GM08714 (cell line): ENCODE results near the gene RANBP10.

Experiments used
- H3K4me3 ChIP-seq: fragments of 200-500 bp; sonication (Bioruptor generic); 2 replicates; pipeline ENCODE4 v1.5.1; 2014; ENCODE audit warnings: mild to moderate bottlenecking, low read length, inconsistent platforms
- ZNF274 ChIP-seq: IDR thresholded peaks from 2 replicates; pipeline ENCODE4 v1.6.1; 2012; ENCODE audit warnings: mild to moderate bottlenecking, low read depth, low read length

RANBP10 gene

DNA sequence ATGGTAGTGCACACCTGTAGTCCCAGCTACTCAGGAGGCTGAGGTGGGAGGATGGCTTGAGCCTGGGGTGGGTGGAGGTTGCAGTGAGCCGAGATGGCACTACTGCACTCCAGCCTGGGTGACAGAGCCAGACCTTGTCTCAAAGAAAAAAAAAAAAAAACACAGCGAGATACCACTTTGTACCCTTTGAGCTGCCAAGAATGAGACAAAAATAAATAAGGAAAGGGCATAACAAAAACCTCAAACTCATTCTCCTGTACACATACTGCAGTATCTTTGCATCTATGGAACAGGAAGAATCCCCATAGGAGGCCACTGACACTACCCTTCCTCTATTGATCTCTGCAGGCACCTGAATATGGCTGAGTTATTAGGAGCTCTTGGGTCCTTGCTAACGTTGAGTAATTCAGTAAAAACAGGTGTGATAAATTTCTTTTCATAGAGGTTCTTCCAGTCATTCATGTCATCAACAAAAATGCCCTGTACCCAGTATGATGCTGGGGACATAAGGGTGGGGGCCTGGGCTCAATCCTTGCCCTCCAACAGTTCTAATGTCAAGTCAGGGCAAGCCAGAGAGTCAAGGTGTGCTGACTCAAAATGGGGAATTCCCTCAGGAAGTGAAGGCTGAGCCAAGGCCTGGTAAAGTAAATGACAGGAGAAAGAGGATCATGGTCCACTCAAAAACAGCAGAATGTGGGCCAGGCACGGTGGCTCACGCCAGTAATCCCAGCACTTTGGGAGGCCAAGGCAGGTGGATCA lies 26.9 kb downstream of the RANBP10 start:
- no peak for TF ChIP-seq ZNF274
- no peak overlapping the region for H3K4me3 ChIP-seq

DNA sequence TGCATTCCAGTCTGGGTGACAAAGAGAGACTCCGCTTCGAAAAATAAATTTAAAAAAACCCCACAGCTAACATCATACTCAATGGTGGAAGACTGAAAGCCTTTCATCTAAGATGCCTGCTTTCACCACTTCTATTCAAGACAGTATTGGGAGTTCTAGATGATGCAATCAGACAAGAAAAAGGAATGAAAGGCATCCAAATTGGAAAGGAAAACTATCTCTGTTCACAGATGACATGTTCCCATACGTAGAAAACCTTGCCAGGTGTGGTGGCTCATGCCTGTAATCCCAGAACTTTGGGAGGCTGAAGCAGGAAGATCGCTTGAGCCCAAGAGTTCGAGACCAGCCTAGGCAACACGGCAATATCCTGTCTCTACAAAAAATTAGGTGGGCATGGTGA lies 31.1 kb downstream of the RANBP10 start:
- TF ChIP-seq ZNF274: no peak
- H3K4me3 ChIP-seq: no peak overlapping the region

GRCh38 chr16:67774457-67774853 lies 31.9 kb downstream of the RANBP10 start:
- H3K4me3 ChIP-seq: no peak overlapping the region
- no peak for TF ChIP-seq ZNF274

DNA sequence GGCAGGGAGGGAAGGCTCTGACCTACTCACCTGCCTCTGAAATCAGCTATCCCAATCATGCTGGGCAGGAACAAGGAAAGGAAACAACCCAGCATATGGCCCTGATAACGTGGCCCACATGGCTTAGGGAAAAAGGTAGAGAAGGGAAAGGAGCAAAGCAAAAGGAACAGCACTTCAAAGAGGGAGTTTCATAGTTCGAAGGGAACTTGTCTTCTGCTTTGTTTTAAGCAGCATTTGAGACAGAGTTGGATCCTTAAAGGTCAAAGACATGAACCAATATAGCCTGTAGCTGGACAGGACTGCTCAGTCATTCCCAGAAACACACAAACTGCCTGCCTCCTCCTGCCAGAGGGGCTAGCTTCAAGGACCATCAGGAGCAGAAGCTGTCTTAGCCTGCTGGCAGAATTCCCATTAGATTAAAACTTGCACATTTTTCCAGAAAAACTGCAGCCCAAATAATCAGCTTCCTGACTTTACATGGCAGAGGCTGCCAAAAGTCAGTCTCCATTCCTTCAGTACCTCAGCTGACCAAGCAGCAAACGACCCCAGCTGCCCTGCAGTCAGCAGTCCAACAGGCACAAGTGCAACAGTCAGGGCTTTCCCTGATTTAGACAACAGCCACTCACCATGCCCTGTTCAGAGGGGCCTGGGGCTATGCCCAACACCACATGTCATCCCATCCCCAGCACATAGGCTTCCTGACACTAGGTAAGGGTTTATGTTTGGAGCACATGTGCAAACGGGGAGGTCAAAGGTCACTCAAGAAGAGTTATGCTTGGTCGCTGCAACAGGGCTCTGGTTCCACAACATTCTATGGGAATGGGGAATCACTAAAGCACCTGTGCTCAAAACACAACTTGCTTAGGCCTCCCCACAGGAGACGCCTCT lies 32.5 kb downstream of the RANBP10 start:
- no peak for TF ChIP-seq ZNF274
- no peak overlapping the region for H3K4me3 ChIP-seq

GRCh38 chr16:67773099-67773498 lies 33.3 kb downstream of the RANBP10 start:
- TF ChIP-seq ZNF274: no peak
- no peak overlapping the region for H3K4me3 ChIP-seq

- no peak overlapping the region for H3K4me3 ChIP-seq
- no peak for TF ChIP-seq ZNF274
These were observed 35.9 kb downstream of the RANBP10 start for GRCh38 chr16:67770346-67770991.

DNA sequence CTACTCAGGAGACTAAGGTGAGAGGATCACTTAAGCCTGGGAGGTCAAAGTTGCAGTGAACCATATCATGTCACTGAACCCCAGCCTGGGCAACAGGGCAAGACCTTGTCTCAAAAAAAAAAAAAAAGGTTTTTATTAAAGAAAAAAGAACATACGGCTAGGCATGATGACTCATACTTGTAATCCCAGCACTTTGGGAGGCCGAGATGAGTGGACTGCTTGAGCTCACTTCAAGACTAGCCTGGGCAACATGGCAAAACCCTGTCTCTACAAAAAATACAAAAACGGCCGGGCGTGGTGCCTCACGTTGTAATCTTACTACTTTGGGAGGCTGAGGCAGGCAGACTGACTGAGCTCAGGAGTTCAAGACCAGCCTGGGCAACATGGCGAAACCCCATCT lies 38.4 kb downstream of the RANBP10 start:
- no peak overlapping the region for H3K4me3 ChIP-seq
- TF ChIP-seq ZNF274: no peak

GRCh38 chr16:67766291-67766690 lies 40.1 kb downstream of the RANBP10 start:
- TF ChIP-seq ZNF274: no peak
- H3K4me3 ChIP-seq: no peak overlapping the region

DNA sequence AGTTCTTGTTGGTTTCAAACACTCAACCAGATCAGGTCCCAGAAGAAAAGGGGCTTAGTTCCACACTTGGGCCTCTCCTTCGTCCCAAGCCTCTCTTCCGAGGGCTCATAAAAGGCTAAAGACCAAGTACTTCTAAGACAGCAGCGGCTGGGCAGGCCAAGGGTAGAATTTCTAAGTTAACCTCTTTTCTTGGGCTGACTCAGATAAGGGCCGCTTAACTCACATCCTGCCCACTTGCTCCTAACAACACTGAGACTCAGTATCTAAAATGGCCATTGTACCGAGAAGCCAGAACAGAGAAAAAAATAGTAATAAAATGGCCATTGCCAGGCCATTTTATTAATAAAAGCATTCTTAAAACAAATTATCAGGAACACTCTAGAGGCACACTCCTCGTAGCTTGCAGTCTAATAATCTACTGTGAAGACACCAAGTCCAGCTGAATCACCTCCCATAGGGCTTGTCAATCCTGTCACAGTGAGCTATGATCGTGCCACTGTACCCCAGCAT lies 42.1 kb downstream of the RANBP10 start:
- TF ChIP-seq ZNF274: no peak

GRCh38 chr16:67763066-67763465 lies 43.3 kb downstream of the RANBP10 start:
- no peak overlapping the region for H3K4me3 ChIP-seq
- no peak for TF ChIP-seq ZNF274

More for the DNA sequence above, 42.1 kb downstream of the RANBP10 start:
- no peak overlapping the region for H3K4me3 ChIP-seq

DNA sequence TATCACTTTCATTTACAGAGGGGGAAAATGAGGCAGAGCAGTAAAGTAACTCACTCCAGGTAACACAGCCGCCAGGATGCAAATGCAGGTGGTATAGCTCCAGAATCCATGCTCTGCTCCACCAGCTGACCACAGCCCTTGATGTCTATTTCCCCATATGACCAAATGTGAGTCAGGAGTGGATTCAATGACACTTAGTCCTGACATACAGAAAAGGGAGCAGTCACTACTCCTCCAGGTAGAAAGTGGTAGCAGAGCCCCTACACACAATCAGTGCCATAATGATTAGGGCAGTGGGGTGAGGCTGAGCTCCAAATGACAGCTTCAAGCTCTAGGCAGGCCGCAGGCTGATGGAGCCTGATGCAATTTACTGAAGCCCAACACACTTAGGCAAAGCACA lies 44.0 kb downstream of the RANBP10 start:
- no peak overlapping the region for H3K4me3 ChIP-seq
- no peak for TF ChIP-seq ZNF274

- no peak overlapping the region for H3K4me3 ChIP-seq
- no peak for TF ChIP-seq ZNF274
These were observed 44.4 kb downstream of the RANBP10 start for GRCh38 chr16:67761924-67762323.

GRCh38 chr16:67760956-67761230 lies 45.5 kb downstream of the RANBP10 start:
- H3K4me3 ChIP-seq: no peak overlapping the region
- no peak for TF ChIP-seq ZNF274

GRCh38 chr16:67760206-67760955 lies 46.0 kb downstream of the RANBP10 start:
- no peak overlapping the region for H3K4me3 ChIP-seq
- TF ChIP-seq ZNF274: no peak
